Measurements from ENCODE around the gene CCDC88C. TPM values are rescaled to one million over a fixed set of nuclear protein-coding genes. Genes with fewer than 3 reads are reported as not detected.
"Not testable (repeated sequence)": the region's sequence is repeated elsewhere in the genome, so short reads cannot be mapped to it uniquely, and the experiment has no call there.

Gene CCDC88C
- total RNA-seq, 1 donor from 2014 or later: 8.4 TPM

DNA sequence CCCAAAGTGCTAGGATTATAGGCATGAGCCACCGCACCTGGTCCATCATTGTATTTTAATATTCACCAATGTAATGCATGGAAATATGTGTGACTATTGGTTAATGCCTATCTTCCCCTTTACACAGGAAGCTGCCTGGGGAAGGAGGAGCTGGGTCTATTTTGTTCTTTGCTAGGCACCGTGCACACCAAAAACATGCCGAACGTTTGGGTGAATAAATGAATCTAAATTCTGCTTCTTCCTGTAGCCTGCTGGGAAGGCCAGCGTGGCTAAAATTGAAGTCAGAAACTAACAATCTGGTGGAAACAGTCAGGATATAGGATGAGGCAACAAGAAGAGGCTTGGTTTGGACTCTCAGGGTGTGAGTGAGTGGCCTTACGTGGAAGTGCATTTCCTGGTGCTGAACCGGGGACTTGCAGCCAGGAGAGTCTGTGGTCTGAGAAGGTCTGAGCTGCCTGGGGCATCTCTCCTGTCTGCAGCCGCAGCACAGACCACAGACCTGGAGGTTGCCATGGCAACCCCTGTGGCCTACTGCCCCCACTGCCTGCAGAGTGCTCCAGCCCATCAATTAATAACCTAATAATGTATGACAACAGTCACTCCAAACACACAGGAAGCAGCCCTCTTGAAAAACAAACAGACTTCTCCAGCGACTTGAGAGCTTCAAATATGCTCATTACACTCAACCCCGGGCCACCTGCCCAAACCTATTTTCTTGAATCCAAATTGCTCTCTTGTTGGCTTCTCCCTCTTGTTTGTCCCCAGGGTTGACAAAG is 167.6 kb downstream of the CCDC88C start:
- no peak for DNase-seq (ENCODE audit: low spot score)

- DNase-seq (ENCODE audit: low spot score): no peak
These were observed 171.4 kb downstream of the CCDC88C start for GRCh38 chr14:91246051-91246852.

DNA sequence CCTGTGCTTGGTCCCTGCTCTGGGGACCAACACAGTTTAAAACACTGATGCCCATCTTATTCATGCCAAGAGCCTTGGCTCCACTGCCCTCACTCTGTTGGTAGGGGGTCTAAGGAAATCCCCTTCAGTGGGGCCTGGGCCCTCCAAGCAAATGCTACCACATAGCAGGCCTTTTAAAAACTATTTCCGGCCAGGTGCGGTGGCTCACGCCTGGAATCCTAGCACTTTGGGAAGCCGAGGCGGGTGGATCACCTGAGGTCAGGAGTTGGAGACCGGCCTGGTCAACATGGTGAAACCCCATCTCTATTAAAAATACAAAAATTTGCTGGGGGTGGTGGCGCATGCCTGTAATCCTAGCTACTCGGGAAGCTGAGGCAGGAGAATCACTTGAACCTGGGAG is 172.0 kb downstream of the CCDC88C start:
- DNase-seq (ENCODE audit: low spot score): not testable (repeated sequence)

GRCh38 chr14:91245029-91245428 is 172.6 kb downstream of the CCDC88C start:
- no peak for DNase-seq (ENCODE audit: low spot score)

DNA sequence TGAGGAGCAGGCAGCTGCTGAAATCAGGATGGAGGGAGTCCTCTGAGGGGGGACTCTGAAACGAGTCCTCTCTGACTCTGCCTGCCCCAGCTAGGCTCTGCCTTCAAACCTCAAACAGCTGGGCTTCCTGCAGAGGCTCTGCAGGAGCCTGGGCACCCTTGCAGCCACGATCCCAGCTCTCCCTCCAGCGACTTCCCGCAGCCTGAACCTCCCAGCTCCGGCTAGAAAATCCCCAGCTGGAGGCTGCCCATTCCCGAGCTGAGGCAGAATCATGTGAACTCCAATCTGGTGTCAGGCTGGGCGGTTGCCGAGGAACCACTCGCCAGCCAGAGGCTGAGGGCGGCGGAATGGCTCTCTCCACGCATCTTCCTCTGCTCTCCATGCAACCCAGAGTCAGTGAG is 173.1 kb downstream of the CCDC88C start, which contains the start of gene GPR68:
TSS of gene GPR68 (minus strand) at position 204 of the 401 bp plus-strand sequence. CDS start 9,654 bp downstream, outside the sequence.
- peak; percentile 74 for DNase-seq (ENCODE audit: low spot score)

GRCh38 chr14:91243074-91243471 is 174.5 kb downstream of the CCDC88C start:
- DNase-seq (ENCODE audit: low spot score): no peak

- no peak for DNase-seq (ENCODE audit: low spot score)
These were observed 175.0 kb downstream of the CCDC88C start for GRCh38 chr14:91242635-91243034.

DNA sequence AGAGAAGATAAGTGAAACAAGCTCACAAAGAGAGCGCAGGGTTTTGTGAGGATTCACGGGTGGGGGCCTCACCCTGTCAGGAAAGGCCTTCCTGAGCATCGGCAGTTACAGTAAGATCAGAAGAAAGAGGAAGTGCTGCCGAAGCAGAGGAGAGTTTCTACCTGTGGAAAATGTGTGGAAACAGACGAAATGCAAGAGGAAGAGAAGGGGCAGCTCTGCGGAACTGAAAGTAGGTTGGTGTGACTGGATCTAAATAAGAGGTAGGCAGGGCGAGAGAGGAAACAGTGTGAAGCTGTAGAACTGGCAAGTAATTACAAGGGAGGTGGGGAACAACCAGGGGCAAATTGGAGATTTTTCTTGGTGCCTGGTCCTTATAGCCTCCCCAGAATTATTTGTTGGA is 175.8 kb downstream of the CCDC88C start:
- peak; percentile 28 for DNase-seq (ENCODE audit: low spot score)

GRCh38 chr14:91238661-91239060 is 179.0 kb downstream of the CCDC88C start:
- DNase-seq (ENCODE audit: low spot score): no peak

GRCh38 chr14:91238085-91238484 is 179.5 kb downstream of the CCDC88C start:
- no peak for DNase-seq (ENCODE audit: low spot score)

DNA sequence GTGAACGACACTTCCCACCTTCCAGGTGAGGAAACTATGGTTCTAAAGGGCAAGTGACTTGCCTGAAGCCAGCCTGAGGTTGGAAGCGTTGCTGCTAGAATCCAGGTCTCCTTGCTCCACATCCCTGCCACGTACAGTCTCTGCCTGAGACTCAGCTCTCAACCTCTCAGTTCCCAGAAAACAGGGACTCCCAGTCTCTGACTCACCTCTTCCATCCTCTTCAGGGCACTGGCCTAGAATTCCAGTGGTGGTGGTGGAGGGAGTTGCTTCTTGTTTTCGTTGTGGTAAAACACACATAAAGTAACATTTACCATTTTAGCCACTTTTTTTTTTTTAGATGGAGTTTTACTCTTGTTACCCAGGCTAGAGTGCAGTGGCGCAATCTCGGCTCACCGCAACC is 180.4 kb downstream of the CCDC88C start:
- no peak for DNase-seq (ENCODE audit: low spot score)

GRCh38 chr14:91235841-91236240 is 181.8 kb downstream of the CCDC88C start:
- DNase-seq (ENCODE audit: low spot score): no peak

- no peak for DNase-seq (ENCODE audit: low spot score)
These were observed 182.9 kb downstream of the CCDC88C start for GRCh38 chr14:91234791-91235114.

DNA sequence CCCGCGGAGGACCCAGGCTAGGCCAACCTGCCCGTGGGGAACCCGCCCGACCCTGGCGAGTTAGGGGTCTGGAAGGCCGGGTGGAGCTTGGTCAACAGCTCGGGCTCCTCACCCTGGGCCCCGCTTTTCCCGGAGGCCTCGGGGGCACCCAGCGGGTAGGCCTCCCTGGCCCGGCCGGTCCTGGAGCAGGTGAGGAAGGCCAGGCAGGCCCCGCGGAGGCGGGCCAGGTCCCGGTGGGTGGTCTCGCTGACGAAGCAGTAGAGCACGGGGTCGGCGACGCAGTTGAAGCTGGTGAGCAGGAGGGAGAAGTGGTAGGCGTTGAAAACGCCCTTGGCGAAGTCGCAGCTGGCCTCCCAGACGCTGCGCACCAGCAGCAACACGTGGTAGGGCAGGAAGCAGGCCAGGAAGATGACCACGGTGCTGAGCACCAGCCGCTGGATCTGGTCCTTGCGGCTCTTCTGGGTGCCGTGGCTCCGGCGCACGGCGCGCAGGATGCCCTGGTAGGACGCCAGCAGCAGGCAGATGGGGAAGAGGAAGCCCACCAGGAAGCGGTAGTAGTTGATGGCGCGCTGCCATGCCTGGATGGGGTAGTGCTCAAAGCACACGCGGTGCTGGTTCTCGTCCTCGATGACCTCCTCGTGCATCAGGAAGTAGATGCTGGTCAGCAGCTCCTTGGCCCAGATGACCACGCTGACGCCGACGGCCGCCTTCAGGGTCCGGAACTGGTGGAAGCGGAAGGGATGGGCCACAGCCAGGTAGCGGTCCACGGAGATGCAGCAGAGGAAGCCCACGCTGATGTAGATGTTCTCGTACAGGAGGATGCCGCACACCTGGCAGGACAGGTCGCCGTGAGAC is 183.5 kb downstream of the CCDC88C start:
- DNase-seq (ENCODE audit: low spot score): no peak

- no peak for DNase-seq (ENCODE audit: low spot score)
These were observed 185.0 kb downstream of the CCDC88C start for GRCh38 chr14:91232603-91233002.

- no peak for DNase-seq (ENCODE audit: low spot score)
These were observed 185.6 kb downstream of the CCDC88C start for GRCh38 chr14:91232052-91232451.

DNA sequence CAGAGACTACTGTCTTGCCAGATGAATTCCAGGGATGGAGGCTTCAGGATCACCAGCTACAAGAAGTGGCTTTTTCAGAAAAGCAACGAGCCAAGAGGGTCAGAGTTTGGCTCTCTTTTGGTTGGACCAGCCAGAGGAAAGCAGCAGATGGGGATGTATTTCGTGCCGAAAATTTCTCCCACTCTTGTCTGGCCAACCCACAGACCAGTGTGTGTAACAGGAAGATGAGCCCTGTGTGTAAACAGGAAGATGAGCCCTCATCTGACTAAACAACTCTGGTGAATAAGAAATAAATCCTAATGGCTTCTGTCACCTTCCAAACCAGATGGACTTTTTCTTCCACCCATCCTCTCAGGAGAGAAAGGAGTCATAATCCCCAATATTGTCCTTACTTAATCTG is 186.2 kb downstream of the CCDC88C start:
- no peak for DNase-seq (ENCODE audit: low spot score)

GRCh38 chr14:91230397-91231035 is 187.1 kb downstream of the CCDC88C start:
- DNase-seq (ENCODE audit: low spot score): no peak

DNA sequence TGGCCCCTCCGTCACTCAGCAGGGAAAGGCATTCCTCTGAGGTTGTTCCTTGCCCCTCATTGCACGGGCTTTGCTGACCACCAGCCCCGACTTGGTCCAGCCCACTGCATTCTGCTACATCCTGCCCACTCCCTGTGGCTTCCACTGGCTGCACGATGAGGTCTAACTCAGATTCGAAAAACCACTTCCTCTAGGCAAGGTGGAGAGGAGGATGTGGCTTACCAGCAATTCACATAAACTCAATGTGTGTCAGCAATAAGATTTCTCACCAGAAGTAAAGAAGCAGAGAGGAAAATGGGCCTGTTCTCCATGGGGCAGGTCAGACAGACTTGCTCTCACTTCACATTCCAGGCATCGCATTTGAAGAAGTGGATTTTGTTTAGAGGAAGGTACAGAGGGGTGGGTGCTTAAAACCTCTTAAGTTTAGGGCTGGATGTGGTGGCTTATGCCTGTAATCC is 187.8 kb downstream of the CCDC88C start:
- no peak for DNase-seq (ENCODE audit: low spot score)

DNA sequence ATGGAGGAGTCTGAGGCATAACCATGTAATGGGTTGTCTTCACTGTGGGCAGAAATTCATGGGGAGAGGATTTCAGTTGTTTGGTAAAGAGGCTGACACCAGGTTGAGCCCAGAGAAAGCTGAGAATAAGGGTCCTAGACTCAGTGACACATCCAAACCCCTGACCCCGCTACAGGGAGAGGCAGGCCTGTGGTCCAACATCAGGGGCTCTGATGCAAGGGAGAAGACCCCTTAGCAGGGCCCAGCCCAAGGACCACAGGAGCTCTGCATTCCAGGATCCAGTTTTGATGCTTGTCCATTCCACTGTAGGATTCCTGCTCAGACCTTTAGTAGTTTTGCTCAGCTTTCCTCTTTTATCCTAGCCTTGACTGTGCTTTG is 188.6 kb downstream of the CCDC88C start:
- no peak for DNase-seq (ENCODE audit: low spot score)

All from umbilical cord (tissue), 2 donors.